ENCODE data around the gene FTO.

Gene FTO

DNA sequence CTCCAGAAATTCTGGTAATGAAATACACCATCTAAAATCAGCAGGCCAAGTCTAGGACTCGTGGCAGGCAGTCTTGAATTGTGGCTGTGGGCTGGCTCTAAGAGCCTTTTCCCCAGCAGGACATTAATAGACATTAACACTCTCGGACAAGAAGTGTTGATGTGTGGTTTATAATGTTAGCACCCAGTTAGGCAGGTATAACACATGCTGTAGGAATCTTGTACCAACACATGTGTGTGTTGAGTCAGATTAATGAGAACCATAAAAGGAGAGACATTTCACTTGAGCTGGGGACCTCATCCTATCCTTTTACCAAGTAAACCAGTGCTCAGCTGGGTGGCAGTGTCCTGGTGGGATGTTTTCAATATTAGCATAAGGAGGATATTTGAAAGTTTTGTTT lies 264.5 kb downstream of the FTO start:
- no peak for DNase-seq (ENCODE audit: low read depth)
- no peak overlapping the region for H3K4me3 ChIP-seq (ENCODE audit: low read depth, low read length)
- TF ChIP-seq, protein P1, sequence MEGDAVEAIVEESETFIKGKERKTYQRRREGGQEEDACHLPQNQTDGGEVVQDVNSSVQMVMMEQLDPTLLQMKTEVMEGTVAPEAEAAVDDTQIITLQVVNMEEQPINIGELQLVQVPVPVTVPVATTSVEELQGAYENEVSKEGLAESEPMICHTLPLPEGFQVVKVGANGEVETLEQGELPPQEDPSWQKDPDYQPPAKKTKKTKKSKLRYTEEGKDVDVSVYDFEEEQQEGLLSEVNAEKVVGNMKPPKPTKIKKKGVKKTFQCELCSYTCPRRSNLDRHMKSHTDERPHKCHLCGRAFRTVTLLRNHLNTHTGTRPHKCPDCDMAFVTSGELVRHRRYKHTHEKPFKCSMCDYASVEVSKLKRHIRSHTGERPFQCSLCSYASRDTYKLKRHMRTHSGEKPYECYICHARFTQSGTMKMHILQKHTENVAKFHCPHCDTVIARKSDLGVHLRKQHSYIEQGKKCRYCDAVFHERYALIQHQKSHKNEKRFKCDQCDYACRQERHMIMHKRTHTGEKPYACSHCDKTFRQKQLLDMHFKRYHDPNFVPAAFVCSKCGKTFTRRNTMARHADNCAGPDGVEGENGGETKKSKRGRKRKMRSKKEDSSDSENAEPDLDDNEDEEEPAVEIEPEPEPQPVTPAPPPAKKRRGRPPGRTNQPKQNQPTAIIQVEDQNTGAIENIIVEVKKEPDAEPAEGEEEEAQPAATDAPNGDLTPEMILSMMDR (IDR thresholded peaks at IDR 0.05; ENCODE audit: control insufficient read depth, extremely low read depth, insufficient read depth), result no peak

DNA sequence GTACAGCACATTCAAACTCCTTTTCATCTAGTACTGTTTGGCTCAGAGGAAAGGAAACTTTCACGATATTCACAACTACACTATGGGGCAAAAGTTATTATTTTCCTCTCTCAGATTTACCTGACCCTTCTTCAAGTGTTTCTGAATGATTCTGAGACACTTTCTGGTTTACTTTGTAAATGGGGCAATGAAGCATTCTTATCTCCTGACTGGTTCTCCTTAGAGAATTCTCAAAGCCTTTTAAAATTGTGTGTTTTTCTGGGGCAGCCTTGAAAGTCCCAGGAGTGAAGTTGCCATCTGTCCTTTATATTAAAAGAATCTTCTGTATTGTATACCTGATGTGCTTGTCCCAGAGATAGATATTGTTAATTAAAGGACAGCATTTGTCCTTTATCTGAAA lies 264.9 kb downstream of the FTO start:
- DNase-seq (ENCODE audit: low read depth), result no peak
- TF ChIP-seq, protein P1 (IDR thresholded peaks at IDR 0.05; ENCODE audit: control insufficient read depth, extremely low read depth, insufficient read depth), result no peak
- no peak overlapping the region for H3K4me3 ChIP-seq (ENCODE audit: low read depth, low read length)

DNA sequence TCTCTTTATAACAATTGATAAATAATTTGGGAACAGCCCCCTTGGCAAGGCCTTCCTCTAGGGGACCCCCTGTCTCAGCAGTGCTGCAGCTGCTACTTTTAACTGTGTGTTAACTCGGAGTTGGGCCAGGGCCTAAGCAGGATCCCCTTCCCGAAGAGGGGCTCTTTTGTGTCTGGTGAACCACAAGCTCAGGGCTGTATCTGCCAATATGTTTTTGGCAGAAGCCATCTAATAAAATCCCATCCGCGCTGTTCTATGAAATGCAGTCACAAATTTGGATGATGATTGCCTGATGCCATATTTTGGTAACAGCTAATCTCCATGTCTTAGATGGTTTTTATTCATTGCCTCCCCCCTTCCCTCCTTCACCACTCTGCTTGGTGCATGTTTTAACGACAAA lies 267.7 kb downstream of the FTO start:
- no peak for DNase-seq (ENCODE audit: low read depth)

GRCh38 chr16:53973021-53973420 lies 269.1 kb downstream of the FTO start:
- no peak for DNase-seq (ENCODE audit: low read depth)
- H3K4me3 ChIP-seq (ENCODE audit: low read depth, low read length), result no peak overlapping the region
- TF ChIP-seq, protein P1 (IDR thresholded peaks at IDR 0.05; ENCODE audit: control insufficient read depth, extremely low read depth, insufficient read depth), result no peak

More for the DNA sequence above, 267.7 kb downstream of the FTO start:
- TF ChIP-seq, protein P1 (IDR thresholded peaks at IDR 0.05; ENCODE audit: control insufficient read depth, extremely low read depth, insufficient read depth), result no peak
- H3K4me3 ChIP-seq (ENCODE audit: low read depth, low read length), result no peak overlapping the region

DNA sequence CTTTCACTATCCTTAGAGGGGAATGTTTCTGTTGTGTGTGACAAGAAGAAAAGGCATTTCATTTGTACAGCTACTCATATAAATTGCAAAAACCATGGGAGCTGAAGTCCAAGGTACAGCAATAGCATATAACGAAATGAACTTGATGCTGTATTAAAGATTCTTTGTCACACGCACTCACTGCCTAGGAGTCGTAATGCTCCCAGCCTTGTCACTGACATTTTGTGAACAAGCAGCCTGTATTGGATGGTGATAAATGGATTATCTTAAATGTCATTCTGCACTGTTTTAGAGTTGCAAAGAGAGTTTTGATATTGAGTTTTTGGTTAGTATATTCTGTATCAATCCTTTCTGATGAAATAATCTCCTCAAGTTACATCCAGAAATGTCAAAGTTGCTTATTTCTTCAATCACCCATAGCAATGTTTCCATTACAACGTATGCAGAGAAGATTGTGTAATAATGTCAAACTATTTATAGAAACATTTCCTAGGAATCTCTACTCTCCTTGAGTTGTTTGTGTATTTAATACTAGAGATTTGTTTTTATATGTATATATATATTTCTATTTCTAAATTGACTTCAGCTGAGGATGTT lies 270.6 kb downstream of the FTO start:
- TF ChIP-seq, protein P1 (IDR thresholded peaks at IDR 0.05; ENCODE audit: control insufficient read depth, extremely low read depth, insufficient read depth), result no peak
- no peak overlapping the region for H3K4me3 ChIP-seq (ENCODE audit: low read depth, low read length)
- no peak for DNase-seq (ENCODE audit: low read depth)

GRCh38 chr16:53980675-53981074 lies 276.7 kb downstream of the FTO start:
- no peak for DNase-seq (ENCODE audit: low read depth)
- TF ChIP-seq, protein P1 (IDR thresholded peaks at IDR 0.05; ENCODE audit: control insufficient read depth, extremely low read depth, insufficient read depth), result no peak
- no peak overlapping the region for H3K4me3 ChIP-seq (ENCODE audit: low read depth, low read length)

- H3K4me3 ChIP-seq (ENCODE audit: low read depth, low read length), result no peak overlapping the region
- DNase-seq (ENCODE audit: low read depth), result no peak
- TF ChIP-seq, protein P1 (IDR thresholded peaks at IDR 0.05; ENCODE audit: control insufficient read depth, extremely low read depth, insufficient read depth), result no peak
Measured at GRCh38 chr16:53982631-53983042, 278.7 kb downstream of the FTO start.
